ACC112 (cell line): Measurements from ENCODE around the gene GPANK1.

Experiments used
- H2AFZ ChIP-seq: fragments of 200-600 bp; sonication (generic); one replicate; pipeline ENCODE4 v1.6.0; 2017; ENCODE audit warnings: antibody characterized with exemption, low read length; ENCODE audit not compliant: unreplicated experiment
- H3K27ac ChIP-seq: fragments of 200-600 bp; sonication (generic); 2 replicates; pipeline ENCODE4 v1.5.1; 2014; ENCODE audit warnings: low read depth, mild to moderate bottlenecking, antibody characterized with exemption, low read length, moderate library complexity
- H3K27me3 ChIP-seq: fragments of 200-600 bp; sonication (generic); 2 replicates; pipeline ENCODE4 v1.6.1; 2014; ENCODE audit warnings: mild to moderate bottlenecking, antibody characterized with exemption, low read length, moderate library complexity, mixed read lengths; ENCODE audit not compliant: insufficient read depth
- H3K36me3 ChIP-seq: fragments of 200-600 bp; sonication (generic); 2 replicates; pipeline ENCODE4 v1.6.1; 2016; ENCODE audit warnings: mild to moderate bottlenecking, antibody characterized with exemption, low read length, moderate library complexity, mixed read lengths; ENCODE audit not compliant: insufficient read depth
- H3K4me1 ChIP-seq: fragments of 200-600 bp; sonication (generic); one replicate; pipeline ENCODE4 v1.6.1; 2016; ENCODE audit warnings: low read length, mixed read lengths; ENCODE audit not compliant: insufficient read depth, unreplicated experiment, control insufficient read depth
- H3K4me3 ChIP-seq: fragments of 200-600 bp; sonication (generic); 2 replicates; pipeline ENCODE4 v1.5.1; 2014; ENCODE audit warnings: mild to moderate bottlenecking, low read depth, low read length
- H3K79me2 ChIP-seq: fragments of 200-600 bp; sonication (generic); one replicate; pipeline ENCODE4 v1.6.0; 2016; ENCODE audit warnings: low read length; ENCODE audit not compliant: control insufficient read depth, unreplicated experiment, insufficient read depth

GPANK1 gene

DNA sequence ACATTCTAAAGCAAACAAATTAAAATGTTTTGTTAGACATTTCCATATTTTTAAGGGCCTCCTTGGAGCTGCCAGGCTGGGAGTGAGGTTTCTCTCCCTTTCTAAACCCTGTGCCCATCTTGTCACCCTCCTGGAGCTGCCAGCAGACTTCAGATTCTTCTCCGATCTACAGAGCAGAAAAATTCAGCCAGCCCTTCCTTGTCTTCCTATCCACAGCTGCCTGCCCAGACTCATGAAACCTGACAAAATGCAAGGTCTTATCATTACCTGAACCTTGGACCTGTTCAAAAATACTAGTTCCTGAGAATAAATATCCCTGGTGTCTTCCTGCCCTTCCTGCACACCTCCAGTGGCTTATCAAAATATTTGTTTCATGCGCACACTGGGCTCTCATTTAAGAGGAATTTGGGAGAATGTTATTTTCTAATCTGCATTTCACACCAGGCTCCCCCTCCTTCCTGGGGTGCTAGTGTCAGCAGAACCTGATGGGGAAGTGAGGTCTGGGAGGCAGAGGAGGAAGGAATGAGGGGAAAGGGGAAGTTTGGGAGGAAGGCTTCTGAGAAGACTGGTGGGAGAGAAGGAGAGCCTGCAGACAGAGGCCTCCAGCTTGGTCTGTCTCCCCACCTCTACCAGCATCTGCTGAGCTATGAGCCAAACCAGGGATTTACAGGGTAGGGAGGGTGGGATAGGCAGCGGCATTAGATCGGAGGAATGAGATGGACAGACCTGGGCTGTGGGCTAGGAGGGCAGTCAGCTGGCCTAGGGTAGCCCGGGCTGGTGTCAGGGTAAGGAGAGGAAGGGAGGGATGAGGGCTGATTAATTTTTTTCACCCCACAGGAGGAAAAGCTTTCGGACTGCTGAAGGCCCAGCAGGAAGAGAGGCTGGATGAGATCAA lies 49.9 kb downstream of the GPANK1 start, which contains the start of gene AIF1:
Gene AIF1 (plus strand): TSS at position 551 of the 895 bp plus-strand sequence. CDS start 96 bp downstream, at position 647.
- Histone ChIP-seq H3K27ac (no peak within 1 kb of the TSS), H2AFZ (no peak within 1 kb of the TSS), H3K36me3 (no peaks in the 10 kb centered on the region), H3K4me3 (no peak within 1 kb of the TSS), H3K27me3 (no peaks in the 10 kb centered on the region), H3K79me2 (no peaks in the 10 kb centered on the region), H3K4me1 (no peaks in the 10 kb centered on the region)

DNA sequence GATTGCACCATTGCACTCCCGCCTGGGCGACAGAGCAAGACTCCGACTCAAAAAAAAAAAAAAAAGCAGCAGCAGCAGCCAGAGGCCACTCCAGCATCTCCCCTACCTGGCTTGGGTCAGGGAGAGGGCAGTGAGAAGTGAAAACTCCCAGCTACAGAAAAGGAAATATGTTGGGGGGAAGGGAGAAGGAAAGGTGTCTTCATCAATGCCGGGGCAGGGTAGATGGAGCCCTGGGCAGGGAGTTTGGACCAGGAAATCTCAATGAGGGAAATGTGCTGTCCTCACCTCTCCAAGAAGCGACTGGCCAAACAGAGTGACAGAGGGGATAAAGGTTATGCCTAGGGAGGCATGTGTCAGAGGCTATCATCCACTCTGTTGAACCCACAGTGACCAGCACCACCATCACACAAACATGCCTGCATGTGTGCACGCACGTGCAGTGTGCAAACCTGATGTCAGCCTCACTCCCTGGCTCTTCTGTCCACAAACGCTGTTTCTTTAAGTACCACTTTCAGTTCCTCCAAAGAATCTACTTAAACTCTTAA lies 50.6 kb downstream of the GPANK1 start:
- H2AFZ ChIP-seq: no peak overlapping the region

More for the DNA sequence above, 50.6 kb downstream of the GPANK1 start:
- no peaks in the 10 kb centered on the region for H3K27me3 ChIP-seq
- H3K4me3 ChIP-seq: no peak overlapping the region
- H3K4me1 ChIP-seq: no peaks in the 10 kb centered on the region
- no peaks in the 10 kb centered on the region for H3K79me2 ChIP-seq
- H3K36me3 ChIP-seq: no peaks in the 10 kb centered on the region
- H3K27ac ChIP-seq: no peak overlapping the region
